IPS DF 19.7 (cell line): ENCODE data around the gene LEPR.
"Not testable (repeated sequence)": the region's sequence is repeated elsewhere in the genome, so short reads cannot be mapped to it uniquely, and the experiment has no call there.

Experiments
- DNase-seq: peaks from one replicate; pipeline ENCODE4 v3.0.0-alpha.2; 2013; ENCODE audit warnings: low read depth, low spot score

Gene LEPR

GRCh38 chr1:65420590-65421350 lies at the start of gene LEPR, which contains the start of gene LEPROT:
Gene LEPR (plus strand): TSS chr1:65420668. CDS start chr1:65565566, 144,898 bp downstream.
Gene LEPROT (plus strand): TSS chr1:65420668. CDS start chr1:65420725, 57 bp downstream.
- DNase-seq = no peak

DNA sequence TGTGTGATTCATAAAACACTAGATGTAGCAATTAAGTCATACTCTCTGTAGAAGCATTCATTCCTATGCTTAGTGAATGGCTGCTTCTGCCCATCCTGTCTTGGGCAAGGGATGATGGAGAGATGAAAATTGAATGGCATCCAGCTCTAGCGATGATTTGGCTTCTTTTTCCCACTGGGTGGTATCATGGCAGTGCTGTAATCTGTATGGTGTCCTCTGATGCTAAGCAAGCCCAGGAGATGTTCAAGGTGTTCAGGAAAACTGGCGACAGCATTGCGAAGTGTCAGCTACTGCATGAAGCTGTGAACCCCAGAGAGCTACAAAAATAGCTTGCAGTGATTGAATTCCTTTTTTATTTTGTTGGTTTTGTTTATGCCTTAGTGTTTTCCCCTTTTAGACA lies 48.9 kb upstream of the LEPR start:
- DNase-seq = no peak

DNA sequence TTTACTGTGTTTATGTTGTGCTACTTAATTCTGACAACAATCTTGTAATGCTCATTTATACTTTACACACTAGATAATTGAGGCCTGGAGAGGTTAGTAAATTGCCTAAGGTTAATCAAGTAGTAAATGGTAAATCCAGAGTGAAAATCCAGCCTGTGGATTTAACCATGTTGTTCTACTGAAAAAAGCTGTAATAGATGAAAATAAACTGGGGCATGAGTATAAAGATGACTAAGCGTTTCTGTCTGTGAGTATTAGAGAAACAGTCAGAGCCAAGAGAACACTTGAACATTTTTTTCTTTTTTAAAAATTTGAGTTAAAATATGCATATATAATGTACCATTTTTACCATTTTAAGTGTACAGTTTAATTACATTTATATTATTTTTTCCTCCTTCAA lies 47.9 kb upstream of the LEPR start:
- DNase-seq = no peak

GRCh38 chr1:65377496-65378246 lies 42.8 kb upstream of the LEPR start:
- no peak for DNase-seq

- DNase-seq = no peak
These were observed 42.1 kb upstream of the LEPR start for GRCh38 chr1:65378247-65378946.

DNA sequence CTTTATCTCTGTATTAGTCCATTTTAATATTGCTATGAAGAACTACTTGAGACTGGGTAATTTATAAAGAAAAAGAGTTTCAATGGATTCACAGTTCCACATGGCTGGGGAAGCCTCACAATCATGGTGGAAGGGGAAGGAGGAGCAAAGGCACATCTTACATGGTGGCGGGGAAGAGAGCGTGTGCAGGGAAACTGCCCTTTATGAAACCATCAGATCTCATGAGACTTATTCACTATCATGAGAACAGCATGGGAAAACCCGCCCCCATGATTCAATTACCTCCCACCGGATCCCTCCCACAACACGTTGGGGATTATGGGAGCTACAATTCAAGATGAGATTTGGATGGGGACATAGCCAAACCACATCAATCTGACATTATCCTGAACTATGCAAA lies 36.0 kb upstream of the LEPR start:
- not testable (repeated sequence) for DNase-seq

DNA sequence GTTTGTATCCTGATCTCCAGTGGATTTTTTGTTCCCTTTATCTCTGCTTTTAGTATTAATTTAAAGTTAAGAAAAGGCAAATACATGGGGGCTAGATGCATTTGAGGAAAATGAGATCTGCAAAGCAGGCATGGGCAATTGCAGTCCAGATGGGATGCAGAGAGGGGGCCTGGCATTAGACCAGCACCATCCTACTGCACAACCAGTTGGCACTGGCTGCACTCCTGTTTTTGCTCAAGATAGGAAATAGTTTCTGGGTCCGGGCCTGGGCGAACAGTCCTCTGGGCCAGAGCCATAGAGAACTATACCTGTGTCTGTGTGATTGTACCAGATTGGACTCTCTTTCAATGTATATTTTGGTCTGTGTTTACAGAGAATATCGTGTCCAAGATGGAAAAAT lies 34.0 kb upstream of the LEPR start:
- DNase-seq = no peak

GRCh38 chr1:65387821-65388220 lies 32.6 kb upstream of the LEPR start:
- DNase-seq = no peak

- DNase-seq = no peak
These were observed 31.4 kb upstream of the LEPR start for GRCh38 chr1:65388908-65389695.

GRCh38 chr1:65392497-65392896 lies 28.0 kb upstream of the LEPR start:
- DNase-seq = no peak

DNA sequence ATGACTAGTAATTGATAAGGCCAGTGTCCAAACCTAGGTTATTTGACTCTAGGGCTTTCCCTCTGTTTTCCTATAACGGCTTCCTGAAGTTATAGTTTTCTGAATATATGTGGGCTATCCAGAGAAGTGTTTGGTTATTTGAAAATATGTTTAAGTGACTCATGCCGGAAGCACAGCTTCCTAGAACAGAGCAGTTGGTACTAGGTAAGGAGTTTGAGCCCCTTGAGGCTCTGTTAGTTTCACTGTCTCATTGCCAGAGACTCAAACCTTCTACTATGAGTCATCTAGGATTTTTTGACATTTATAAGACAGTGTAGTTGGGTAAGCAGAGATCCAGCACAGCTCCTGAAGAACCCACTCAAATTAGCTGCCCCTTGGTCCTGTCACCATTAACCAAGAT lies 27.1 kb upstream of the LEPR start:
- DNase-seq = no peak

GRCh38 chr1:65393928-65394327 lies 26.5 kb upstream of the LEPR start:
- DNase-seq = no peak

- DNase-seq = no peak
These were observed 24.4 kb upstream of the LEPR start for GRCh38 chr1:65395887-65396612.

DNA sequence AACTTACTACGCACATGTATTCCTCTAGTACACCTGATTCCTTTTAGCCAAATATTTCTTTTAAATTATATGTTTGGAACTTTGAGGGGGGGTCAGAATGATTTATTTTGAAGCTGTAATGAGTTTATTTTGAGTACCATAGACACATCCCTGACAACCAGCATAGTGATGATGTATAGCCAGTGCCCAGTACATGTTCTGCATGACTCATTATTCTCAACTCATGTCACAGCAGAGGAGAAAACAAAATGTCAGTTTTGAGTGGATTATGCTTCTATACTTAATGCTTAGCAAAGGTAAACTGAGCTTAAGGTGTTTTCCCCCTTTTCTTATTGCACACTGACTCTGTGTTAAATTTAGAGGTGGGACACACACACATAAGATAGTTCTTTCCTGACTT lies 22.4 kb upstream of the LEPR start:
- no peak for DNase-seq

DNA sequence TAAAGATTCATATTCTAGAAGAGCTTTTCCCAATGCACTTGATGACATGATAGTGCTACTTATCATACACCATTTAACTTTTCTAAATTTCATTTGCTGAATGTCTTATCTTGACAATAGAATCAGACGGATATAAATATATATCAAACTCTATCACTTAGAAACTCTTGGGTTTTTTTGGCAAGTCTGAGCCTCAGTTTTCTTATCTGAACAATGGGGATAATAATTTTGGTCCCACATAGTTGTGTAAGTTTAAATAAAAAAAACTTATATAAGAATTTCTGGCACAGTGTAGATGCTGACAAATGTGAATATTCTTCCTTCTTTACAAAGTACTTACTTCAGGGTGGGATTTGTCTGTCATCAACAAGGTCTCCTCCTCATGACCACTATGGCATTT lies 21.5 kb upstream of the LEPR start:
- DNase-seq = no peak

DNA sequence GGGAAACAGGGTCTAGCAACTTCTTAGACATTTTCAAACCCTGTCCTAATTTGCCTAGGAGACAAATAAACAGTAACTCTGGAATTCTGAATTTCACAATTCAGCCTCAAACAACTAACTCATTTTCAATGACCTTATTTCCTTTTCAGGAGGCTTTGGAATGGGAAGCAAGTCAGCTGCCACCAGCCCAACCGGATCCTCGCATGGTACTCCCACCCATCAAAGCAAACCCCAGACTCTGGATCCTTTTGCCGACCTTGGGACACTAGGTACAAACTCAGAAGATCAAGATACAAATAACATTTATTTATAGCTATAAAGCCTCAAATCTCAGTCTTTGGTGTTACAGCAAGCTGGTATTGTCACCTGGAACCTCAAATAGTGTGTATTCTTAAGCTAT lies 18.9 kb upstream of the LEPR start:
- no peak for DNase-seq

- no peak for DNase-seq
These were observed 15.5 kb upstream of the LEPR start for GRCh38 chr1:65404941-65405340.

GRCh38 chr1:65407877-65408276 lies 12.6 kb upstream of the LEPR start:
- no peak for DNase-seq

GRCh38 chr1:65409314-65409713 lies 11.2 kb upstream of the LEPR start:
- no peak for DNase-seq

- no peak for DNase-seq
These were observed 10.6 kb upstream of the LEPR start for GRCh38 chr1:65409816-65410326.
